ENCODE results near the gene ECEL1.

ECEL1 gene

DNA sequence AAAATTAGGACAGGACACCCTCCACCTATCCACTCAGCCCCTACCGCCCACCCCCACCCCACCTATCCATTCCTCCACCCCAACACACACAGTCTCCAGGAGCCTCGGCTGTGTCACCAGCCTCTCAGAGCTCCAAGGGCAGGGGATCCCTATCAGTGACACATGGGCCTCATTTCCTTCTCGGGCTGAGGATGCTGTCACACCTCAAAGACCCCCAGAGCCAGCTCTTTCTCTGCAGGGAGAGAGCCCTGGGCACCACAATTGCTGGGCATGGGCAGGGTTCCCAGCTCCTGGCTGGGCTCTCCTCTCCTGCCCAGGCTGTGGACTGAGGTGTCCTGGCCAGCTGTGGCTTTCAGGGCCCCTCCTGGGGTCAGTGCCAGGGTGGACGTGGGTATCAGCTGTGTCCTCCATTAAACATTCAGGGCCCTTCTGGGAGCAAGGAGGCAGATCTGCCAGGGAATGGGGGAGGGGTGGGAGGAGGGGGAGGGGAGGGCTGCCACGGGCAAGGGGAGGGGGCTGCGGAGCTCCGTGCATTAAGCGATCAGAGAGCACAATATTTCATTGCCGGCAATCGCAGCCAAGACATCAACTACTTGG is 14.3 kb upstream of the ECEL1 start:
- DNase-seq = no peak

- DNase-seq = no peak
Observed at GRCh38 chr2:232501331-232501771, 13.7 kb upstream of the ECEL1 start.

DNA sequence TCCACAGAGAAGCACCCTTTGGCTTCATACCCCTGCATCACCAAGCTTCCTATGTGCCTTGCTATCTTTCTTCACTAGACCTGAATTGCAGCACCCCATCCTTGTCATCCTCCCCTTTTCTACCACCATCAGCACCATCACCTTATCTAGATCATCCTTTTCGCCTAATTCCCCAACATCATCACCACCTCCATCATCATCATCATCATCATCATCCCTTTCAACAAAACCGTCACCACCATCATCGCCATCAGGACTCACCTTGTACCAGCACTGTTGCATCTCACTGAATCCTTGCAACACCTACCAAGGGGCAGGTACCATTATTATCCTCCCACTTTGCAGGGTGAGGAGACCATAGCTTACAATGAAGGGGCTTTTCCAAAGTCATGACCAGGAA is 10.8 kb upstream of the ECEL1 start:
- no peak for DNase-seq

DNA sequence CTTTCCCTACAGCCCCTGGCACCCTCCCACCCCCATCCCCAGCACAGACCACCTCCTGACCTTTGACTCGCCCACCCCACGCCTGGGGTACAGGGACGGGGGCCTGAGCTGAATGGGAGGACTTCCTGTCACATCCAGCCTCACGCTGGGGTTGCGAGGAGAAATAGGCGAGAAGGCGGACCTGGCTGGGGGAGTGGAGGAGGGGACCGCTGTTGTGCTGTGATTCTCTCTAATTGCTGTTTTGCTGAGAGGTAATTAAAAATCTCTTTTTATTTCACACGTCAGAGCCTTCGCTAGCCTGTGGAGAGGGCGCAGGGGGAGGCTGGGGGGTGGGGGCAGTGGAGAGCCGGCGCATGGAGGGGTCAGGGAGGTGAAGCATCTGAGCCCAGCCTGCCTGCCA is 9.7 kb upstream of the ECEL1 start:
- DNase-seq = no peak

- no peak for DNase-seq
Observed at GRCh38 chr2:232496501-232497270, 9.1 kb upstream of the ECEL1 start.

DNA sequence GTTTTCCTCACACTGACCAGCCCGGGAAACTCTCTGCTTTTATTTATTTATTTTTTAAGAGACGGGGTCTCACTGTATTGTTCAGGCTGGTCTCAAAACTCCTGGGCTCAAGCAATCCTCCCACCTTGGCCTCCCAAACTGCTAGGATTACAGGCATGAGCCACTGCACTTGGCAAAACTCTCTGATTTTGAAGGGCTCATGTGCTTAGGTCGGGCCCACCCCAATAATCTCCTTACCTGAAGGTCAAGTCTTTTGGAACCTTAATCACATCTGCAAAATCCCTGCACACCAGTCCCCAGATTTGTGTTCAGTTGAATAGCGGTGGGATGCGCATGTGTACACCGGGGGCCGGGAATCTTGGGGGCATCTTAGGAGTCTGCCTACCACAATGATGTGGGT is 7.7 kb upstream of the ECEL1 start:
- DNase-seq = no peak

DNA sequence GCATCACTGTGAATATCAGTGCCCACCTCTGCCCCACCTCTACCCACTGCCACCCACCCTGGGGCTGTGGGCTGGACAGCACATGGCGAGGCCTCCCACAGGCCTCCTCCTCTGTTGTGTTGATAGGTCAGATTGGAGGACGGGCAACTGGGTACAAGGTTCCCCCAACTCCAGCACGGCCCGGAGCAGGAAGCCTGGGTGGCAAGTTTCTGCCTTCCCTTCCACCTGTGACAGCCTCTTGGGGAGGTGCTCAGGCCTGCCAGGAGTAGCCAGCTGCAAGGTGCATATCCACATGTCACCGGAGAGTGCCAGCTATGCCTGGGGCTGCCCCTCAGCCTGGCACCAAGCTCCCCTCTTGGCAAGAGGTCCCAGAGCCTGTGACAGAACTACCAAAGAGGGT is 6.9 kb upstream of the ECEL1 start:
- DNase-seq = no peak

DNA sequence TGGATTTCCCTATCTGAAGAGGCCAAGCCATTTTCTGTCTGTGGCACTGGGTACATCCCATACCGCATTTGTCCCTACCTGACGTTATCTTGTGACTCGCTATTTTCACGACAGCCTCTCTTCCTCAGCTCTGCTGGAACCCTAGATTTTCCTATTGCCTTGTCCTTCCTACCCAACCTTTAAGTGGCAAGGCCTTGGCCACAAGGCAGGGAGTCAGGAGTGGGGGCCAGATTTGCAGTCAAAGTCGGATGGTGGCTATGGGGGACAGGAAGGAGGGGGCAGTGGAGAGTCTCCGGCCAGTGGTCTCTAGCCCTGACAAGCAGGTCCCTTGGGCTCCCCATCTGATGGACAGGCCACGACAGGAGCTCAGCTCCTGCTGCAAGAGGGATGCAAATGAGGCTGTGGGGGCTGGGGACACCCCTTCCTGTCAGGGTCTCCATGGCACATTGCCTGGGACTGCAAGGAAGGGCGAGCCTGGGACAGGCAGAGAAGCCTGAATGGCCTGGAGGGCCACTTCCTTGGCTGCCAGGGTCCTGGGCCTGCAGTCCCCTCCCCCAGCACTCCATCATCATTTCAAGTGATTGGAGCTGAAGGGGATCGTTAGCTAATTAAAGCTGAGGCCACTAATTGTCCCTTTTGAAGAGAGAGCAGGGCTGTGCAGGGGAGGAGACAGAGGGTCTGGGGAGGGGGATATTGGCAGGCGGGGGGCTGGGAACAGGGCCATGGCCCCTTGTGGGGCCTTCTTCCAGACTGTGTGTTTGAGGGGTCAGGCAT is 6.3 kb upstream of the ECEL1 start:
- no peak for DNase-seq

- no peak for DNase-seq
Observed at GRCh38 chr2:232492963-232493700, 5.5 kb upstream of the ECEL1 start.

DNA sequence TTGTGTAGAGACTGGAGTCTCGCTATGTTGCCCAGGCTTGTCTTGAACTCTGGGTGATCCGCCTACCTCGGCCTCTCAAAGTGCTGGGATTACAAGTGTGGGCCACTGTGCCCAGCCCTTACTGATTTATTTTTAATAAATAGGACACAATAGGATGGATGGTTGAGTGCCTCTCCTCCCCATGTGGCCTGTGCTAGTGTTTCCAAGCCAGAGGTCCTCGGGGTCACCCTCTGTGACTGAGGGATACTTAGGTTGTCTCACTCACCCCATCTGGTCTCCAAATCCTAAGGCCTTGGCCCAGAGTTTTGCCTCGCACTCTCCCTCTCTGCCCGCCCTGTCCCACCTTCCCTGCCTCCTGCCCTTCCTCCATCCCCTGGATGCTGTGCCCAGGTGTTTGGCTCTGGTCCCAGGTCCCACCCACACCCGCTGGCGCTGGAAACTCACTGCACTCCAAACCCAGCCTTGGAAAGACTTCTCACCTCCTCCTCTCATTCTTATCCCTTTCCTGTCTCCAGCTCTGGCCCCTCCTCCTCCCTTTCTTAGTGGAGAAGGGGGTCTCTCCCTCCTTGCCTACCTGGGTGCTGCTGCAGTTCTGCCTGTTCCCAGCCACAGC is 4.7 kb upstream of the ECEL1 start:
- DNase-seq = no peak

DNA sequence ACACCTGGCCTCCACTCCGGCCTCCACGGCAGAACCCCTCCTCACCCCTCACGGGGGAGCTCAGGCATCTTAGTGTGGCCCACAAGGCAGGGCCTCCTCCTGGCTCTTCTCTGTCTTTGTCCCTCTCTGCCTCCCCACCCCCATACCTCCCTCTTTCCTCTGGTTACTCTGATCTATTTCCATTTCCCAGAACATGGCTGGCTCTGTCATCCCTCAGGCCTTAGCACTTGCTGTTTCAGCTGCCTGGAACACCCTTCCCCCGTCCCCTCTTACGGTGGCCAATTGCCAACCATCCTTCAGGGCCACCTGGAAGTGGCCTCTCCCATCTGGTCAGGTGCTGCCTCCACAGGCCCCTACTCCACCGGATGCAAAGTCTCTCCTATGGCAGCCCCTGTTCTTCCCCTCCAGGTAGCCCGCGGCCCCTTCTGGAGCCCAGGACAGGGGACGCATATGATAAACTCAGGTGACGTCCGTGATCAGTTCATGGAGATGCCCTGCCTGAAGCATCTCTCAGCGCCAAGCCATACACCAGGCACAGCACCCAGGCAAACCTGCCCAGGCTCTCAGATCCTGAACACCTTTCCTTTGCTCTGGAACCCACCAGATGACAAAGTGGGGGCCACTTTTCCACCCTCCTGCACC is 3.6 kb upstream of the ECEL1 start:
- no peak for DNase-seq

DNA sequence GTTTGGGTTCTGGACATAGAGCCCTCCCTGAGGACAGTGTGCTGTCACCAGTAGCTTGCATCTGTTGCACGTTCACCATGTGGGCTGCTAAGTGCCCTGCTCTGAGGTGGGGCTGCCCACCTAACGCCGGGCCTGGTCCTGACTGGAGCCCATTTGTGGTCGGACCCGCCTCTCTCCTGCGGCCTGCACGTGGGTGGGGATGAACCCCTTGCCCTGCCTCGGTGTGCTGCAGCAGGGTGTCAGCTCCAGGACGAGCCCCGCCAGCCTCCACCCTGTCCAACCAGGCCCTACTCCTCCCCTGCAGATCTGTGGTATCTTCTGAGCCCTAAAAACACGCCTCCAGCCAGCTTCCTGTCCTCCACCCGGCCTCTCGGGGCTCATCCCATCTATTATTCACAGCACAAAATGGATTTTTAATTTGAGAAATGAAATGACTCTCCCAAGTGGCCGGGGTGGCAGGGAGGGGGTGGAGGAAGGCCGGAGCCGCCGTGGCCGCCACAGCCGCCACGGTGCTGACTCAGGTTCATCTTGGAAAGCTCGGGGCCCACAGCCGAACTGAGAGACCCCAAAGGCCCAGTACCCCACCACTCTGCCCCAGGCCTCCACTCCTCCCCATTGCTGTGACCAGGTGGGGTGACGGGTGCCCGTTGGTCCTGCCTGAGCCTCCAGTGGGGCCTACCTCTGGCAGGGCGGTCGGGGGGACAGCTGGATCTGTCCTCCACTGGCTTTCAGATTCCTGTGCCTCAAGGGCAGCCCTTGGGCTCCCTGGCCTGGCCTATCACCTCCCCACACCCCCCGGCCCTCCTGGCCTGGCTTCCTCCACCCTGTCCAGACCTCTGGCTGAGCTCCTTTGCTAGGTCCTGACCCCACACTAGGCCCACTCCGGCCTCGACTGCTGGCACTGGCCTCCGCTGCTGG is 2.8 kb upstream of the ECEL1 start:
- DNase-seq = no peak

- DNase-seq = no peak
Observed at GRCh38 chr2:232489516-232490220, 2.0 kb upstream of the ECEL1 start.

DNA sequence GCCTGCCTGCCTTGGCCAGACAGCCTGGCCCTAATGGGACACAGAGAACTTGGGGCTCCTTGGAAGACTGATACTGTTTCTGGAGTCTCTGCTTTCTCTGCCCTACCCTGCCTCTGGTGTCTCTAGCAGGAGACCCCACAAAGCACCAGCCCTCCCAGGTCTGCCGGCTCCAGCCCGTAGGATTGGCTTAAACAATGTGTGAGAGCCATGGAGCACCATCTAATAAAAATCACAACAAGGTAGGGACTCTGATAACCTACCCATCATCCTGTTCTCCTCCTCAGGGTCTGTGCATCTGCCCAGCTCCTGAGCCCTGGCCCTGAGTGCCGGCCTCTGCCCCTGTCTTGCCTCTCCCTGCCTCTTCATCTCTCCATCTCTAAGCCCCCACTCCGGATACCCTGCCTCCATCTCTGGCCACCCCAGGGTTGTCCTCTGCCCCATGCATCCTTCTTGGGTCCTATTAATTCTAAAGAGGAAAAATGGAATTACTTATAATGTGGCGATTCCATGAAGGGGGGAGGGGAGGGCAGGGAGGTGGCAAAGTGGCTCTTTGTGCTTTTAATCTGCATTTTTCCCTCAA is 1.2 kb upstream of the ECEL1 start:
- no peak for DNase-seq

DNA sequence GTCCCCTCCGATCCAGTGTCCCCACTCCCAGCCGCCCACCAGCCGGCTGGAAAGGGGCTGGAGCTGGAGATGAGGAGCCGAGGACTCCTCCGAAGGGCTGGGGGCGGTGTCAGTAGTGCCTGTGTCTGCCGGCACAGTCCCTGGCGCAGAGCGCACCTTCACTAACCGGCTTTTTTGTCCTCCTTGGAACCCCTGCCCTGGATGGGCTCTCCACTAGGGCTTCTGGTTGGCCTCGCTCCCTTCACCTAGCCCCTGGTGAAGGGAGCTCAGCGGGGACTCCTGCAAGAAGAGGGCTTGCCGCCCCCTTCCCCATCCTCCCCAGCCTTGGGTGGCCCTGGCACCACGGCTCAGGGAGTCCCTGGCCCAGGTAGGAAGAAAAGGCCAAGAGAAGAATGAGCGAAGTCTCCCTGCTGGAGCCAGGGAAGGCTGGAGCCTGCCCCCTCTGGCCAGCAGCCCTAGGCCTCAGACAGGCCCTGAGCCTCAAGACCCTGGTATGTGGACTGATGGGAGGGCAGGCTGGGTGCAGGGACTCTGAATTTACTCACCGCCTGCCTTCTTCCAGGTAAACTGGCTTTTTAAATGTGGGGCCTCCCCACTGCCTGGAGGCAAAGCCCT is 570 bp upstream of the ECEL1 start:
- peak; percentile 63 for DNase-seq

DNA sequence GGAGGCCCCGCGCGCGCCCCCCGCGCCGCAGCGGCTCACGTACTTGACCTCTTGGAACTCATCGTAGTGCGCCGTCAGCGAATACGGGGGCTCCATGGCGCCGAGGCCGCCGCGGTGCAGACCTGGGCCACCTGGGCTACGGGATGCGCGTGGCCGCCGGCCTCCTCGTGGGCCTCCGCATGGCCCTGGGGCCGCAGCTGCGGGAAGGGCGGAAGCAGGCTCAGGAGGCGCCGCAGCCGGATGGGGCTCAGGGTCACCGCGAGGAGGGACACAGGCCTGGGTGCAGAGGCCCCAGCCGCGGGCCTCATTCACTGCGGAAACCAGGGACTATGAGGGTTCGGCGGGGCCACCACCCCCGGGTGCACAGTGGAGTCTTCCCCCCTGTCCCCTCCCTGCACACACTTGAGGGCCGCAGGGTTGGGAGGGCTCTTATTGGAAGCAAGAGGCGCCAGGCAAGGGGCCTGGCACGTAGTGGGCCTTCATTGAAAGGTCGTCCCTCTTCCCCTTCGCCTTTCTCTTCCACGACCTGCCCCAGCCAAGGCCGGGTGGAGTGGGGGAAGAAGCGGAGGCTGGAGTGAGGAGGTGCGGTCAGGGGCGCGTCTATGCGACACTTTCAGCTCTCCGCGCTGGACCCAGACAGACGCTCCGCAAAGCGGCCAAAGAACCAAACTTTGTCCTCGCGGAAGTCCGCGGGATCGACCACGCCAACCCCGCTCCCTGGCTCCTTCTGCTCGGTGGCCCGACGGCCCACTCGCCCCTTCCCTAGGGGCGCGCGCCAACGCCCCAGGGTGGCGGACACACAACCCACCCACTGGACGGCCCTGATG is 863 bp downstream of the ECEL1 start:
- DNase-seq = peak; percentile 63

DNA sequence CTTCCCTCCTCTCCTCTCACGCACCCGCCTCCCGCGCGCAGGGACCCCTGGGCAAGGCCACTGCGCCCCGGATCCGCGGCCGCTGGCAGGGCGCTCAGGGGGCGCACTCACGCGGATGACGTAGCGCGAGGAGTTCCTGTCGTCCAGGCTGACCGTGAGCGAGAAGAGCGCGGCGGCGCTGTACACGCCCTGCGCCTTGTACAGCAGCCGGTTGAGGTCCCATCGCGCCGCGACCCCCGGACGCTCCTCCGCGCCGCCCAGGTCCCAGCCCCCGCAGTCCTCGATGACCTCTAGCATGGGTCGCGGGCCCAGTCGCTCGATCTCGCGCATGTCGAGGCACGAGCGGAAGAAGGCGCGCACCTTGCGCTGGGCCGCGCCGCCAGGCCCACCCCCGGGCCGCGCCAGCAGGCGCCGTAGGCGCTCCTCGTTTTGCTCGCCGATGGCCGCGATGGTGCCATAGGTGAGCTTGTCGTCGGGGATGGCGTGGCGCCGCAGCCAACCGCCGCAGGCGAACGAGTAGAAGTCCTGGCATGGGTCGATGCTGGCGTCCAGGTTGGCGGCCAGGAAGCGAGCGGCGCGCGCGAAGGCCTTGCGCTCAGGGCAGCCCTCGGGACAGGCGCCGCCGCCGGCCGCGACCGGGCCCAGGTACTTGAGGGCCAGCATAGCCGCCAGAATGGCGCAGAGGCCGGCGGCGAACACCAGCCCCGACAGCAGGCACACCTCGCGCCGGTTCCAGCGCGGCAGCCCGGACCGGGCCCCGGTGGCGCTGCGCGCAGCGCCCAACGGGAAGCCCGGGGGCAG is 1.7 kb downstream of the ECEL1 start:
- DNase-seq = peak; percentile 66

Data from right kidney (tissue), 1 donor.